Neural cell (in vitro differentiated cells): ENCODE measurements around the gene PTPN20.

ENCODE experiments used
- CTCF ChIP-seq: fragments of 450-650 bp; IDR thresholded peaks from 2 replicates; pipeline ENCODE4 v1.5.1; 2014; ENCODE audit warnings: antibody characterized with exemption, mild to moderate bottlenecking, moderate library complexity; ENCODE audit not compliant: poor library complexity, severe bottlenecking
- SMC3 ChIP-seq: fragments of 450-650 bp; conservative IDR thresholded peaks from 2 replicates; pipeline ENCODE4 v1.6.1; 2014; ENCODE audit warnings: antibody characterized with exemption, mild to moderate bottlenecking, moderate library complexity; ENCODE audit not compliant: poor library complexity

- TF ChIP-seq CTCF (no peak), SMC3 (no peak)
Measured at GRCh38 chr10:47012214-47012613, 101.0 kb downstream of the PTPN20 start.
